Endothelial cell (in vitro differentiated cells): Measurements from ENCODE around the gene SLC10A4. TPM values are rescaled to one million over a fixed set of nuclear protein-coding genes. Genes with fewer than 3 reads are reported as not detected.
"Not testable (repeated sequence)": the region's sequence is repeated elsewhere in the genome, so short reads cannot be mapped to it uniquely, and the experiment has no call there.

Source experiments
- DNase-seq: peaks from one replicate; pipeline ENCODE4 v3.0.0; 2021; ENCODE audit warnings: low spot score
- H3K27ac Mint-ChIP-seq: one replicate; pipeline ENCODE4 v1.8.0; 2021; ENCODE audit warnings: mixed read lengths, inconsistent platforms; ENCODE audit not compliant: unreplicated experiment
- H3K27me3 Mint-ChIP-seq: one replicate; pipeline ENCODE4 v1.8.0; 2021; ENCODE audit warnings: mild to moderate bottlenecking, moderate library complexity, mixed read lengths, inconsistent platforms; ENCODE audit not compliant: unreplicated experiment
- H3K36me3 Mint-ChIP-seq: one replicate; pipeline ENCODE4 v1.8.0; 2021; ENCODE audit warnings: mild to moderate bottlenecking, low read depth, mixed read lengths, inconsistent platforms; ENCODE audit not compliant: unreplicated experiment
- H3K4me1 Mint-ChIP-seq: one replicate; pipeline ENCODE4 v1.8.0; 2021; ENCODE audit warnings: mild to moderate bottlenecking, mixed read lengths, inconsistent platforms; ENCODE audit not compliant: unreplicated experiment
- H3K4me3 Mint-ChIP-seq: one replicate; pipeline ENCODE4 v1.8.0; 2021; ENCODE audit warnings: mild to moderate bottlenecking, mixed read lengths, inconsistent platforms; ENCODE audit not compliant: unreplicated experiment
- H3K9me3 Mint-ChIP-seq: one replicate; pipeline ENCODE4 v1.8.0; 2021; ENCODE audit warnings: mixed read lengths, inconsistent platforms; ENCODE audit not compliant: unreplicated experiment
- long read RNA-seq: library from polyadenylated mRNA; unstranded; transcript quantifications from one replicate; pipeline ENCODE4 v2.0.0, GENCODE V29; 2020; ENCODE audit not compliant: unreplicated experiment
- total RNA-seq: library from RNA; stranded (reverse); fragmentation: NEBNext Ultra II Directional; extraction: Animal tissue kit (Norgen Biotek cat#: 25700); gene quantifications from one replicate; pipeline ENCODE4 v1.2.1, GENCODE V29; 2021; ENCODE audit not compliant: unreplicated experiment
- TF ChIP-seq, protein P1 (sequence below): fragments of 200-600 bp; sonication (generic); IDR thresholded peaks from one replicate; pipeline ENCODE4 v1.5.0; 2021; ENCODE audit warnings: antibody characterized with exemption; ENCODE audit not compliant: unreplicated experiment

SLC10A4 gene, protein sequence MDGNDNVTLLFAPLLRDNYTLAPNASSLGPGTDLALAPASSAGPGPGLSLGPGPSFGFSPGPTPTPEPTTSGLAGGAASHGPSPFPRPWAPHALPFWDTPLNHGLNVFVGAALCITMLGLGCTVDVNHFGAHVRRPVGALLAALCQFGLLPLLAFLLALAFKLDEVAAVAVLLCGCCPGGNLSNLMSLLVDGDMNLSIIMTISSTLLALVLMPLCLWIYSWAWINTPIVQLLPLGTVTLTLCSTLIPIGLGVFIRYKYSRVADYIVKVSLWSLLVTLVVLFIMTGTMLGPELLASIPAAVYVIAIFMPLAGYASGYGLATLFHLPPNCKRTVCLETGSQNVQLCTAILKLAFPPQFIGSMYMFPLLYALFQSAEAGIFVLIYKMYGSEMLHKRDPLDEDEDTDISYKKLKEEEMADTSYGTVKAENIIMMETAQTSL
- total RNA-seq, result 0.28 TPM
- long read RNA-seq, result 0 reads

DNA sequence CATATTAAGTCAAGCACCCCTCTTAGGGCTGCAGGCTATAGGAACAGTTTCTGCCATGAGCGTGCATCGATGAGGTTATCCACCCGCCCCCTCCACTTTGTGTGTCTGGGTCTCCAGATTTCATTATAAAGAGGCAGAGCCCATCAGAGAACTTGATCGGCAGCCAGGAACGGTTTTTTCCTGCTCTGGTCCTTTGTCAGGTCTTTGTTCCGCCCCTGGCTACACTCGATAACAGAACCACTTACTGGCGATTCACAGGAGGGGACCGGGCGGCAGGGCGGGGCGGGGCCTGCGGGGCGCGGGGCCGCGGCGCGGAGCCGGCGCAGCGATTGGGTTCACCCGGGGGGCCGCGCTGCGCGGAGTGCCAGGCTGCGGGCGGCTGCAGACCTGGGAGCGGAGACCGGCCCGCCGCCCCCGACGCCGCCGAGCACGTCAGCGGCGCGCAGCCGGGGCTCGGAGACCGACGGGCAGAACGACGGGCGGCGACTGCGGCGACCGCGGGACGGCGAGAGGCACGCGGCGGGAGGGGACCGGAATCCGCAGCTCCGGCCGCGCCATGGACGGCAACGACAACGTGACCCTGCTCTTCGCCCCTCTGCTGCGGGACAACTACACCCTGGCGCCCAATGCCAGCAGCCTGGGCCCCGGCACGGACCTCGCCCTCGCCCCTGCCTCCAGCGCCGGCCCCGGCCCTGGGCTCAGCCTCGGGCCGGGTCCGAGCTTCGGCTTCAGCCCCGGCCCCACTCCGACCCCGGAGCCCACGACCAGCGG lies at the start of gene SLC10A4:
Gene SLC10A4 (plus strand): TSS at position 338 of the 771 bp plus-strand sequence. CDS start 219 bp downstream, at position 557.
- peaks cover 23% of the 10 kb centered on the region for H3K27me3 Mint-ChIP-seq
- peak; percentile 35 for DNase-seq
- H3K36me3 Mint-ChIP-seq, result peaks cover 4% of the 10 kb centered on the region
- no peaks in the 10 kb centered on the region for H3K4me1 Mint-ChIP-seq
- TF ChIP-seq, protein P1, sequence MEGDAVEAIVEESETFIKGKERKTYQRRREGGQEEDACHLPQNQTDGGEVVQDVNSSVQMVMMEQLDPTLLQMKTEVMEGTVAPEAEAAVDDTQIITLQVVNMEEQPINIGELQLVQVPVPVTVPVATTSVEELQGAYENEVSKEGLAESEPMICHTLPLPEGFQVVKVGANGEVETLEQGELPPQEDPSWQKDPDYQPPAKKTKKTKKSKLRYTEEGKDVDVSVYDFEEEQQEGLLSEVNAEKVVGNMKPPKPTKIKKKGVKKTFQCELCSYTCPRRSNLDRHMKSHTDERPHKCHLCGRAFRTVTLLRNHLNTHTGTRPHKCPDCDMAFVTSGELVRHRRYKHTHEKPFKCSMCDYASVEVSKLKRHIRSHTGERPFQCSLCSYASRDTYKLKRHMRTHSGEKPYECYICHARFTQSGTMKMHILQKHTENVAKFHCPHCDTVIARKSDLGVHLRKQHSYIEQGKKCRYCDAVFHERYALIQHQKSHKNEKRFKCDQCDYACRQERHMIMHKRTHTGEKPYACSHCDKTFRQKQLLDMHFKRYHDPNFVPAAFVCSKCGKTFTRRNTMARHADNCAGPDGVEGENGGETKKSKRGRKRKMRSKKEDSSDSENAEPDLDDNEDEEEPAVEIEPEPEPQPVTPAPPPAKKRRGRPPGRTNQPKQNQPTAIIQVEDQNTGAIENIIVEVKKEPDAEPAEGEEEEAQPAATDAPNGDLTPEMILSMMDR, result no peak
- peak within 1 kb of the TSS; percentile 79 for H3K4me3 Mint-ChIP-seq
- no peak within 1 kb of the TSS for H3K27ac Mint-ChIP-seq
- H3K9me3 Mint-ChIP-seq, result no peaks in the 10 kb centered on the region

DNA sequence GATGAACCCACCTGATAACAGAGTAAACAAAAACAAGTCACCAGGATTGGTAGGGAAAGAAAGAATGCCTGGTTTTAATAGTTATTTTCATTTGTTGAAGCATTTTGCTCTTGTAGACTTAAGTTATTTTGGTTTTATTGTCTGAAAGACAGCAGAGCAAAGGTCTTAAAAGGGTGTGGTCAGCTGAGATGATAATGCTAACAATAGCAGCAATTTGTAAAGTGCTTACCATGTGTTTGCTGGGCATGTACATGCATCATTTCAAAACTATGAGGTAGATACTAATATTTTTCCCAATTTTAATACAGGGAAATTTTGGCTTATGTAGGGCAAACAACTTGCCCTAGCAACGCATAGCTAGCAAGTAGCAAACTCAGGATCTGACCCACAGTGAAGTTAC lies 46.8 kb upstream of the SLC10A4 start:
- Mint-ChIP-seq H3K4me3 (no peak overlapping the region), H3K27ac (no peak overlapping the region), H3K36me3 (no peaks in the 10 kb centered on the region), H3K4me1 (peaks cover 10% of the 10 kb centered on the region), H3K27me3 (peaks cover 2% of the 10 kb centered on the region), H3K9me3 (no peaks in the 10 kb centered on the region)
- no peak for DNase-seq
- TF ChIP-seq, protein P1, result no peak

DNA sequence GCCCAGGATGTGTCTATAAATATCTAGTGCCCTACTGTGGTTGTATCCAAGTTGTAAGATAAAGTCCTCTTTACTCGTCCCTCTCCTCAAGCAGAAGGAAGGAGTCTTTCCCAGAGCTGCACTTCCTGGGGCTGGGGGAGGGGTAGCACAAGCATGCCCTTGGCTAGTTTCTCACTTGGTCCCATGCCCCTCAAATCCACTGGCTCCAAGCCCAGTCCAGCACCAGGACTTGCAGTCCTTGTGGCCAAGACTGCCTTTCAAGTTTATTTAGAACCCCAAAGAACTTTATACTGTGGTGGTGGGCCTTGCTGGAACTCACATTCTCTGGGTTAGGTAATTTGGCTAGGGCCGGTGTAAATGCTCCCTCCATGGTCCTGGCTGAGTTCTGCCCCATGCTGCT lies 43.2 kb upstream of the SLC10A4 start:
- no peak for DNase-seq
- Mint-ChIP-seq H3K4me1 (peaks cover 10% of the 10 kb centered on the region), H3K36me3 (no peaks in the 10 kb centered on the region), H3K9me3 (no peaks in the 10 kb centered on the region), H3K4me3 (no peak overlapping the region), H3K27me3 (no peaks in the 10 kb centered on the region), H3K27ac (no peak overlapping the region)
- TF ChIP-seq, protein P1, result no peak

DNA sequence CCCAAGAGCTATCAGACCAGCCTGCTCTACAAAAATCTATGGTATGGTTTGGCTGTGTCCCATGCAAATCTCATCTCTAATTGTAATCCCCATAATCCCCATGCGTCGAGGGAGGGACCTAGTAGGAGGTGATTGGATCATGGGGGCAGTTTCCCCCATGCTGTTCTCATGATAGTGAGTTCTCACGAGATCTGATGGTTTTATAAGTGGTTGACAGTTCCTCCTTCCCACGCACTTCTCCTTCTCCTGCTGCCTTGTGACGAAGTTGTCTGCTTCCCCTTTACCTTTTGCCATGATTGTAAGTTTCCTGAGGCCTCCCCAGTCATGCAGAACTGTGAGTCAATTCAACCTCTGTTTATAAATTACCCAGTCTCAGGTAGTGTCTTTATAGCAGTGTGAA lies 42.2 kb upstream of the SLC10A4 start:
- peaks cover 10% of the 10 kb centered on the region for H3K4me1 Mint-ChIP-seq
- not testable (repeated sequence) for H3K4me3 Mint-ChIP-seq, DNase-seq, H3K27ac Mint-ChIP-seq, H3K9me3 Mint-ChIP-seq, H3K36me3 Mint-ChIP-seq, H3K27me3 Mint-ChIP-seq

DNA sequence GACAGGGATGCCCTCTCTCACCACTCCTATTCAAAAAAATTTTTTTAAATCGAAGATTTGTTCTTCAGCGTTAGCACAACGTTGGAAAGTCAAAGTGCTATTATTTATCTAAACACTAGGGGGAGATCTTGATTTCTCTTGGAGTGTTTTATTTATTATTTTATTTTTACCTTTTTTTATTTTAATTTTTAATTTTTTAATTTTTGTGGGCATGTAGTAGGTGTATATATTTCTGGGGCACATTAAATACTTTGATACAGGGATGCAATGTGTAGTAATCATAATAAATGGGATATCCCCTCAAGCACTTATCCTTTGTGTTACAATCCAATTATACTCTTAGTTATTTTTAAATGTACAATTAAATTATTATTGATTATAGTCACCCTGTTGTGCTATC lies 37.4 kb upstream of the SLC10A4 start:
- no peaks in the 10 kb centered on the region for H3K36me3 Mint-ChIP-seq
- H3K27me3 Mint-ChIP-seq, result no peaks in the 10 kb centered on the region
- DNase-seq, result no peak
- H3K9me3 Mint-ChIP-seq, result no peaks in the 10 kb centered on the region
- H3K27ac Mint-ChIP-seq, result no peak overlapping the region
- TF ChIP-seq, protein P1, result peak; percentile 91
- no peaks in the 10 kb centered on the region for H3K4me1 Mint-ChIP-seq
- no peak overlapping the region for H3K4me3 Mint-ChIP-seq
